GM21423 (cell line): ENCODE results near the gene NLGN4Y.

ENCODE experiments used
- ATAC-seq: cut with Tn5 transposase; IDR thresholded peaks from one replicate; pipeline ENCODE4 v1.9.1; 2021; ENCODE audit warnings: mild to moderate bottlenecking, moderate library complexity; ENCODE audit not compliant: unreplicated experiment

NLGN4Y gene

GRCh38 chrY:14524272-14525231, at the start of gene NLGN4Y:
TSS of gene NLGN4Y (plus strand) at chrY:14524529. CDS start at chrY:14622120, 97,591 bp downstream.
- peak; percentile 72 for ATAC-seq

GRCh38 chrY:14485935-14486334, 38.4 kb upstream of the NLGN4Y start:
- no peak for ATAC-seq

GRCh38 chrY:14490226-14490625, 34.1 kb upstream of the NLGN4Y start:
- ATAC-seq: no peak

DNA sequence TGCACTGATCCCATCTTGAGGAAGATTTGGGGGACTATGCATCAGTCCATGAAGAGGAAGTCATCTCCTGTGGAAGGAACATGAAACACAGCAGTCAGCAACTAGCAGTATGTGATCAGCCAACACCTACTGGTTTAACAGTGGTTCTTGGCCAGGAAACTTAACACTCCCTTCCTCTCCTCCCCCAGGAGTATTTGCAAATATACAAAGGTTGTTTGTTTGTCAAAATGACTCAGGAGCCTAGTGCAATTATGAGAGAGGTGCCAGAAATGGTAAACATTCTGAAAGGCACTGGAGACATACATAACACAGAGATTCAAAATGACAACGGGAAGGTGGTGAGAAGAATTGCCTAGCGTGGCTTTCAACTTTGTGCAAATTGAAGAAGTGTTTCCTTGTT, 26.3 kb upstream of the NLGN4Y start:
- no peak for ATAC-seq

- no peak for ATAC-seq
Measured at GRCh38 chrY:14504592-14504991, 19.7 kb upstream of the NLGN4Y start.

DNA sequence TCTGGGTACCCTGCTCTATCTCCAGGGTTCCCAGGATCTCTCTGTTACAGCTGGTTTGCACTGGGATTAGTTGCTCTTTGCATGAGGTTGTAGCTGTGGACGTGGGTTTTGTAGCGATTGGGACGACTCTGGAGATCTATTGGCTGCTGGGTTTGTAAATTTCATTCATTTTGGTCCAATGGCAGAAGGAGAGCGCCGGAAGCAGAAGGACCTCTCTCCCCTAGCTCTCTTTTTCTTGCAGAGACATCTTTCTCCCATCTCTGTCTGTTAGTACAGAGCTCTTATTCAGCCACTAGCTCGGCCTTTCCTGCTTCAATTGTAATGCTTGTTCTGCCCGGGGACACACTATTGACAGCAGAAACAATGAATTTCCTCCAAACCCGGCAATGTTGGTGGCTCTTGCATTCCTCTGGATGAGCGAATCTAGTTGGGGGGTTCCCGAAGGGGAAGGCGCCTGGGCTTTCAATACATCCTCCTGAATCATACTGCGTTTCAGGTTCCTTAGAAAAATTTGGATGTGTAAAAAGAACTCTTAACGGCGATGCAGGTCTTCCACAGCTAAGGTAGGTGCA, 1.9 kb upstream of the NLGN4Y start:
- ATAC-seq: no peak

- ATAC-seq: no peak
Measured at GRCh38 chrY:14523491-14524271, 648 bp upstream of the NLGN4Y start.

DNA sequence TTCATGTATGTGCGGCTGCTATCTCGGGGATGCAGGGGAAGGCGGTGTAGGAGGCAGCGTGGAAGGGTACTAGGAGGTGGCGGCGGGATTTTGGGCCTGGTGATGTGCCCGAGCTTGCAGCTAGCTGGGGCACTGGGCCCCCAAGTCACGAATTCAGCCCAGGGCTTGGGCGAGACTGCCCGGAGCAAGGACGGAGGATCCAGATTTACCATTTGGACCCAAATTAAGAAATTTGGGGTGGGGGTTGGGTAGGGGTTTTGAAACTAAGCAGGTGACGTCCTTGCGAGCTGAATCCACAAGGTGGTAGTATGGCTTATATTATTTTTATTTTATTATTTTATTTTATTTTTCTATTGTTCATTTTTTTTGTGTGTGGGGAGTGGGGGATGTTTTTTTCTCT, 986 bp downstream of the NLGN4Y start:
- ATAC-seq: no peak

- ATAC-seq: no peak
Measured at GRCh38 chrY:14528361-14528760, 4.0 kb downstream of the NLGN4Y start.

DNA sequence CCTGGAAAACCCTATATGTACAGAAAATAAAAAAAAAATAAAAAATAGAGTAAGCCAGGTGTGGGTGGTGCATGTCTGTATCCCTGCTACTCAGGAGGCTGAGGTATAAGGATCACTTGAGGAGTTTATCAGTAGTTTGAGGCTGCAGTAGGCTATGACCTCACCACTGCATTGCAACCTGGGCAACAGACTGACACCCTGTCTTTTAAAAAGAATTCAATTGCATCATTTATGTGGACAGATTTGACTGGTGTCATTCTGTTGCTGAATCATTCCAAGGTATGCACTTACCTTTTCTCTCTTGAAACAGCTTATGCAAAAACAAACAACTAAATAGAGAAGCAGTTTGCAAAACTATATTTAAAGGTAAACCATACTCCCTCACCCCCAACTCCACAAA, 12.4 kb downstream of the NLGN4Y start:
- no peak for ATAC-seq

DNA sequence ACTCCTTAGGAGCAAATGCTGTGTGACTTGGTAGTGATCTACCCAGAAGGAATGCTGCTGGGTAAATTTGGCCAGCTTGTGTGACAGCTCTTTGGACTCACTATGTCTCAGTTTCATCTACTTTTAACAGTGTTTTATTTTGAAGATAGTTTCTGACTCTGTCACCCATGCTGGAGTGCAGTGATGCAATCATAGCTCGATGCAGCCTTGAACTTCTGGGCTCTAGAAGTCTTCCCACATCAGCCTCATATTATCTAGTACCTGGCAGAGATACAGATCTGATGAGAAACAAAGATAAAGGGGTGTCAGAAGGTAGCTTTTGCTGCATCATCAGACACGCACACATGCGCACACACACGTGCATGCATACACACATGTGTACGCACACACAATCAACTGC, 19.2 kb downstream of the NLGN4Y start:
- no peak for ATAC-seq

DNA sequence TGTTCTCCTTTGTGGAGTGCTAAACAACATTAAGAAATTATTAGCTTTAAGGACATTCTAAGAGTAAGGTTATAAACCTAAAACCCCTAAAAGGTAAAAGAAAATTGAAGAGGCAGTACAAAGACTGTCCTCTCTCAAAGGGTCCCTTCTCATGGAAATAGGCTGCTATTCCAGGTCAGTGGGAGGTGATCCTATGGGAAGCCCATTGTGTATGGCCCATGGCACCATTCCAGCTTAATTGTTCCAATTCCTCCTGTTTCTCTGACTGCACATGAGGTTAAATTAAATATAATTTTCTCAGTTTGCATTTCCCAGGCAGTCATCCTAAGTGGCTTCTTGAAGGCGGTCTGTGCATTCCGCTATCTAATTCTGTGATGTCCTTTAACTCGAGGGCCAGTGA, 57.0 kb downstream of the NLGN4Y start:
- ATAC-seq: no peak

- ATAC-seq: no peak
Measured at GRCh38 chrY:14586725-14587124, 62.4 kb downstream of the NLGN4Y start.

DNA sequence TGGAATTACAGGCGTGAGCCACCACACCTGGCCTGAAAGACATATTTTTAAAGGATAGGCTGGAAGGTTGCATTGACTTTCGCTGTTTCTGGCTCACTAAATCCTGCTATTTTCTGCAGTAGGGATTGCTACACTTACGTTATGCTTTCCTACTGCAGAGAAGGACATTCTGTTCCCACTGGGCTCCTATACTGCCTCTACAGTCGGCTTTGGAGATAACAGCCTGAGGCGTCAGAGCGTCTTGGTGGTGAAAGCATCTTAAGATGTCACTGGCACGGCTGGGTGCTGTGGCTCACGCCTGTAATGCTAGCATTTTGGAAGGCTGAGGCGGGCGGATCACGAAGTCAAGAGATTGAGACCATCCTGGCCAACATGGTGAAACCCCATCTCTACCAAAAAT, 77.0 kb downstream of the NLGN4Y start:
- no peak for ATAC-seq

- no peak for ATAC-seq
Measured at GRCh38 chrY:14617625-14618024, 93.3 kb downstream of the NLGN4Y start.

- no peak for ATAC-seq
Measured at GRCh38 chrY:14618513-14618912, 94.2 kb downstream of the NLGN4Y start.

GRCh38 chrY:14628208-14628607, 103.9 kb downstream of the NLGN4Y start:
- no peak for ATAC-seq

- no peak for ATAC-seq
Measured at GRCh38 chrY:14631676-14632075, 107.3 kb downstream of the NLGN4Y start.

- ATAC-seq: no peak
Measured at GRCh38 chrY:14633718-14634117, 109.4 kb downstream of the NLGN4Y start.

- no peak for ATAC-seq
Measured at GRCh38 chrY:14634954-14635353, 110.6 kb downstream of the NLGN4Y start.

DNA sequence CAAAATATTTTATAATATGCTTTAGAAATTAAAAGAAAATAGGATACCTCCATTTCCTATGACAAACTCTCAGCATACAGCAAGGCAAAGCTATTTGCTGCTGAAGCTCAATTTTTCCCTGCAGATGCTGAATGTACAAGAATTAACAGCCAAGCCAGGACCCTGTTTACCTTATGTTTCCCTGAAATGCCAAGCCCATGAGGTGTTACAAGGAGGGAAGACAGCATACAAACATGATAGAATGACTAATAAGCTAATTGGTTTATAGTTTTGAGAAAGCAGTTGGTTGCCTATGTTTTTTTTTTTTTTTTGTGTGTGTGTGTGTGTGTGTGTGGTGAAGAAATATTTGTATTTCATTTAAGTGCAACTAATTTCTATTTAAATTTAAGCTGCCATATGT, 113.2 kb downstream of the NLGN4Y start:
- no peak for ATAC-seq

DNA sequence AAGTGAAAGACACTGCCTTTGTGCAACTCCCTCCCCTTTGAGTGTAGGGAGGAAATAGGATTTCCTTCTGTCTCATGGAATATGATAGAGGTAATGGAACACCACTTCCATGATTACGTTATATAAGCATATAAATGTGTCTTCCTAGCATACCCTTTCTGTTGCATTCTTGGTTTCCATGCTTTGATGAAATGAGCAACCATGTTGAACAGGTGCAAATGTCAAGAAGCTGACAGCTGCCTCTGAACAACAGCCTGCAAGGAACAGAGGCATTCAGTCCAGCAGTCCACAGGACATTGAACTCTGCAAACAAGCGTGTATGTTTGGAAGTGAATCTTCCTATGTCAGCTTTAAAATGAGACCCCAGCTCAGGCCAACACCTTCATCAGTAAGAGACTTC, 117.5 kb downstream of the NLGN4Y start:
- ATAC-seq: no peak
